NB4 (cell line): ENCODE data around the gene TMEM18.
A peak's percentile ranks its signal among the peaks of the same experiment; 100 is the strongest.

Experiments
- DNase-seq: peaks from one replicate; pipeline ENCODE4 v3.0.0; 2010; ENCODE audit warnings: low read depth
- H3K4me3 ChIP-seq: one replicate; pipeline ENCODE4 v1.5.1; 2011; ENCODE audit warnings: mild to moderate bottlenecking, low read depth, low read length, moderate library complexity
- MYC ChIP-seq: IDR thresholded peaks from 2 replicates; pipeline ENCODE4 v1.6.1; 2011; ENCODE audit warnings: low read depth, low read length
- POLR2A ChIP-seq: IDR thresholded peaks from 2 replicates; pipeline ENCODE4 v1.6.1; 2011; ENCODE audit warnings: mild to moderate bottlenecking; ENCODE audit not compliant: insufficient read length; ENCODE audit errors: extremely low read depth
- TF ChIP-seq, protein P1 (sequence below): IDR thresholded peaks from one replicate; pipeline ENCODE4 v1.5.1; 2012; ENCODE audit warnings: low read depth, low read length
- TF ChIP-seq, protein P2 (sequence below): IDR thresholded peaks from 2 replicates; pipeline ENCODE4 v1.6.1; 2011; ENCODE audit warnings: low read depth, low read length

TMEM18 gene

DNA sequence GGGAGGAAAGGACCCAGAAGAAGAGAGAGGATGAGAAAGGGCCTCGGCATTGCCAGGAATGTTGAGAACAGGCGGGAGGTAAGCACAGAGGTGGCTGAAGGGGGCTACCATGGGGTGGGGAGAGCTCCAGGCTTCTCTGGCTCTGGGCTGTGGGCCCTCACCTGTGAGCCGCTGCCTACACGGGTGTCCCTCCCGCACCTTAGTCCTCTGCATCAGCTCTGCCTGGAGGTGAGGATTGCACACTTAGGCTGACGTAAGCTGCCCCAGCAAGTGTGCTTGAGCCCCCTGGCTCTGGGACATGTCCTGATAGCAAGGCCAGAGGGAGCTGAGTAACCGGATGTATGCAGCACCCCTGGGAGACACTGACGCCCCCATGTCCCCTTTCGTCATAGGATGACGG is 33.9 kb downstream of the TMEM18 start:
- H3K4me3 ChIP-seq, result no peak overlapping the region
- peak; percentile 33 for DNase-seq
- TF ChIP-seq MYC (no peak), POLR2A (no peak)
- TF ChIP-seq, protein P1, sequence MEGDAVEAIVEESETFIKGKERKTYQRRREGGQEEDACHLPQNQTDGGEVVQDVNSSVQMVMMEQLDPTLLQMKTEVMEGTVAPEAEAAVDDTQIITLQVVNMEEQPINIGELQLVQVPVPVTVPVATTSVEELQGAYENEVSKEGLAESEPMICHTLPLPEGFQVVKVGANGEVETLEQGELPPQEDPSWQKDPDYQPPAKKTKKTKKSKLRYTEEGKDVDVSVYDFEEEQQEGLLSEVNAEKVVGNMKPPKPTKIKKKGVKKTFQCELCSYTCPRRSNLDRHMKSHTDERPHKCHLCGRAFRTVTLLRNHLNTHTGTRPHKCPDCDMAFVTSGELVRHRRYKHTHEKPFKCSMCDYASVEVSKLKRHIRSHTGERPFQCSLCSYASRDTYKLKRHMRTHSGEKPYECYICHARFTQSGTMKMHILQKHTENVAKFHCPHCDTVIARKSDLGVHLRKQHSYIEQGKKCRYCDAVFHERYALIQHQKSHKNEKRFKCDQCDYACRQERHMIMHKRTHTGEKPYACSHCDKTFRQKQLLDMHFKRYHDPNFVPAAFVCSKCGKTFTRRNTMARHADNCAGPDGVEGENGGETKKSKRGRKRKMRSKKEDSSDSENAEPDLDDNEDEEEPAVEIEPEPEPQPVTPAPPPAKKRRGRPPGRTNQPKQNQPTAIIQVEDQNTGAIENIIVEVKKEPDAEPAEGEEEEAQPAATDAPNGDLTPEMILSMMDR, result no peak
- TF ChIP-seq, protein P2, sequence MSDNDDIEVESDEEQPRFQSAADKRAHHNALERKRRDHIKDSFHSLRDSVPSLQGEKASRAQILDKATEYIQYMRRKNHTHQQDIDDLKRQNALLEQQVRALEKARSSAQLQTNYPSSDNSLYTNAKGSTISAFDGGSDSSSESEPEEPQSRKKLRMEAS, result no peak

DNA sequence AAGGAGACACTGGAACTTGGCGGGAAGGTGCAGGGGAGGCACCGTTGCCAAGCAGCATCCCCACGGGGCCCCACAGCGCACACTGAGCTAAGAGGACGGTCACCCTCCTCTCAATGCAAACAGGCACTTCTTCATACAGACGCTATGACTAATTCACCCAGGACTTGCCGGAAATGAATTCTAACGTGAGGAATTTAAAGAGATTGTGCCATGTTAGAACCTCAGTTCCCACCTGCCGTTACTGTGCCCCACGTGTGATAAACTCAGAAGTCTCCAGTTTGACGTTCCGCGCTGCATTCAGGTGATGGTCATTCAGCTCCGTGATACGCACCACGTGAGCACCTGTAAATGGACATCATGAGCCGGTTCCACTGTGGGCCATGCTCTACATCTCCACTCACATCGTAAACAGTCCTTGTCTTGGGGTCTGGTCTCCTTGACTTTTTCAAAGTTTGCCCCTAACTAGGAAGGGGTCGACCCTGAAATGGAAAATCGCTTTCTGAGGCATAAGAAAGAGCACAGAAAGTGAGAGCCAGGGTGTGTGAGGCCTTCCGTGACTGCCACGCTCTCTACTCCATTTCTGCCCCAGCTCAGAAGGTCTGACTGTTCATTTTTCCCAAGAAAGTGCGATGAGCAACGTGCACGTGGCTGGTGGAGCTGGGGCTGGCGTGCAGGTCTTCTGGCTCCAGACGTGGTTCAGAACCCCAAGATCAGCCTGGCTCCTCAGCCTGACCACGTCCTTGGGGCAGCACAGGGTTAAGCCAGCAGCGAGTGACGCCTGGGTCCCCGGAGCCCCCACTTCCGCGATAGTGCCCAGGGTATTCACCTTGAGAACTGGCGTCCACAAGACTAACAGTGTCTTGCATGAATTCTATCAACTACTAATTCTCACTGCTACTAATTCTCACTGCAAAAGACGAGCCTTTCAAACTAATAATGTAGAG is 35.1 kb downstream of the TMEM18 start:
- DNase-seq, result no peak
- TF ChIP-seq, protein P1, result no peak
- TF ChIP-seq, protein P2, result no peak
- TF ChIP-seq MYC (no peak), POLR2A (no peak)
- H3K4me3 ChIP-seq, result no peak overlapping the region

DNA sequence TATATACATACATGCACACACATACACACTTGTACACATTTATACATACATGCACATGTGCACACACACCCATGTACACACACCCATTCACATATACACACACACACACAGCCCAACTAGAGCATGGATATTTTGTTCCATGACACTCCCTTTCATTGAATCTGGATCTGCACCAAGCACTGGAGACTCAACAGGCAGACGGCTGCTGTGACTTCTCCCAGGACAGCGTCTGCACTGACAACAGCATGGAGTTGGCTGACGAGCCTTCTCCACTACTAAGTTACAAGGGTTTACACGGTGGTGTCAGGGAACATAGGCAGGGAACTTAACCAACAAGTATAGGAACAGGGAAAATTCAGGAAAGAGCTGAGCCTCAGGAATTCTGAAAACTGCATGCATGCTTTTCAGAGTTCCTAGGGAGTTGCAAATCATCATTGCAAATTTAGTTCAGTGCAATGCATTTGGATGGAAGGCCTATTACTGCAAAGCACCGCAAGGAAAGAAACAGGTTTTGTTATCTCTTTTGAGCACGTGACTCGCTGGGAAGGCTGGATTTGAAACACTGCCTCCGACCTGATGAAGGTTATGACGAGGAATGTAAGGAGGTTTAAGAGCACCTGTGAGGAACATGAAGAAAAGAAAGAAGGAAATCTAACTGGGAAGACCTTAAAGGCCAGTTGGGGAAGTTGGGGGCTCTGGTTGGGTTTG is 35.9 kb downstream of the TMEM18 start:
- TF ChIP-seq, protein P2, result no peak
- TF ChIP-seq, protein P1, result no peak
- TF ChIP-seq POLR2A (no peak), MYC (no peak)
- DNase-seq, result no peak
- H3K4me3 ChIP-seq, result no peak overlapping the region

DNA sequence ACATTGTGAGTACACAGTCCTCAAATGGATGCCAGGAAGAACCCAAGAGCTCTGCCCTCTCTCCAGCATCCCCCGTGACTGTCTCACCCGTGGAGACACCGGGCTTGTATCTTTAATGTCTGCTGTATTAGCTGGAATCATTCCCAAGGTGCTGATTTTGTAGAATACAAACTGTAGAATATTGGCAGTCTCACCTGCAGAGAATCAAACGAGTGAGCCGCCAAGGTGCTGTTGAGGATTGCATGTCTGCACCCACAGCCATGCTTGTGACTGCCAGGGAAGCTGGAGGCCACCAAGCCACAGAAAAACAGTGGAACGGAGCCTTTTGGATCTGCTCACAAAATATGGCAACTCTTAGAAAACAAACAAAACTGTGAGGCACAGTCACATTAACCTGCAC is 37.5 kb downstream of the TMEM18 start:
- DNase-seq, result no peak
- no peak overlapping the region for H3K4me3 ChIP-seq
- TF ChIP-seq, protein P1, result no peak
- TF ChIP-seq MYC (no peak), POLR2A (no peak)
- TF ChIP-seq, protein P2, result no peak

DNA sequence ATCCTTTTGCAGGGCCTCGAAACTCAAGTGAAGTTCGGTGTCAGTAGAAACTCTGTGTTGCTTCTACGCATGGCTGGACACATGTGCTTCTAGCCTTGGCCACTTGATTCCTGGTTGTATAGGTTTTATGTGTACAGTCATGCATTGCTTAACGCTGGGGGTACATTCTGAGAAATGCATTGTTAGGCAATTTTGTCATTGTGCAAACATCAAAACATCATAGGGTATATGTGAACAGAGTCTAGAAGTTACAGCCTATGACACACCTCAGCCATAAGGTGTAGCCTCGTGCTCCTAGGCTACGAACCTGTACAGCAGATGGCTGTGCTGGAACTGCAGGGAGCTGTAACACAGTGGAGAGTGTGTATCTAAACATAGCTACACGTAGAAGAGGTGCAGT is 39.4 kb downstream of the TMEM18 start:
- DNase-seq, result no peak
- TF ChIP-seq MYC, result no peak
- no peak for TF ChIP-seq POLR2A
- TF ChIP-seq, protein P1, result no peak
- TF ChIP-seq, protein P2, result no peak
- no peak overlapping the region for H3K4me3 ChIP-seq
